ENCODE results near the gene WNK4.
"Not testable (repeated sequence)": the region's sequence is repeated elsewhere in the genome, so short reads cannot be mapped to it uniquely, and the experiment has no call there.

The WNK4 gene

DNA sequence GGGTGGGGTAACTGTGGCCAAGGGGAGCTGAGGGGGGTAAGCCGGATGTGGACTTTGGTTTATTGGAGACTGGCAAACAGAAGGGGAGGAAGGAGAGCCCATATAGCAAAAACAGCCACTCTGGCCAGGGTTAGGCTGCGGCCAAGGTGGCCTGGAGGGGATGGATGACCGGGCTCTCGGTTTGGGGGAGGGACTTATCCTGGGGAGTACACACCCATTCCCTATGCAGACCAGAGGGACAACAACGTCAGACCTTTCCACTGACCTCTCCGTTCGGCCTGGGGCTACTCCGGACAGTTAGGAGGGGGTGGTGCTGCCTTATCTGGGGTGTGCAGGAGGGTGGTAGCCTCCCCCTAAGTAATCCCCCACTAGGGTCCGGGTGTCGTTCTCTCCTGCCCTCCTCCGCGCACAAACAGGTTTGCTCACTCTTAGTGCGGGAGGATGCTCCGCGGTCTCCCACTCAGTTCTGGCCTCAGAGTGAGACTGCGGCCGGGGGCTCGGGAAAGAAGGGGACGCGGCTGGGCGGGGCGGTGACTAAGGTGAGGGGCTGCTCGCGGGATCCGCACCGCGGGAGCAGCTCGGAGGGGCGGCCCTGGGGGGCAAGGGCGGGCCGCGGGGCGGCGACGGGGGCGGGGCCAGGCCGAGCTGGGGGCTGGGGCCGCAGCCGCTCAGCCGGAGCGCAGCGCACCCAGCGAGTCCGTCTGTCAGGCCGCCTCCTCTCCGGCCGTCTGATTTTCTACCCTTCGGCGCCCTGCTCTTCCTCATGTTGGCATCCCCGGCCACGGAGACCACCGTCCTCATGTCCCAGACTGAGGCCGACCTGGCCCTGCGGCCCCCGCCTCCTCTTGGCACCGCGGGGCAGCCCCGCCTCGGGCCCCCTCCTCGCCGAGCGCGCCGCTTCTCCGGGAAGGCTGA, at the start of gene WNK4:
Gene WNK4, plus strand, starts transcription at position 675 of the 915 bp plus-strand sequence. Its CDS starts 89 bp downstream, at position 764.
- no peak for DNase-seq

DNA sequence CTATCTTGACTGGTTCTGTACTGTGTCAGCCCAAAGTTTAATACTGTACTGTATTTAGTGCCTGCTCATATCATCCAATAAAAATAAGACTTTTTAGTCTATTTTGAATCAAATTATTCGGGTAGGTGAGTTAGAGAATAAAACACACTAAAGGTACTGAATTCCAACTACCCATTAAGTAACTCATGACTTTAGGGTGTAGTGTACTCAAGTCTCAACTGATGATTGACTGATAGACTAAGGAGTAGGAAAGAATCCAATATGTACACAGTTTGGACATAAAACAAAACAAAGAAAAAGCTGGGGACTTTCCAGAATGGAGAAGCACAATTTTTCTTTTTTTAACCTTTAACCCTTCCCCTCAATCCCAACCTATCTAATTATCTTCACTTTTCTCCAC, 39.7 kb upstream of the WNK4 start:
- no peak for DNase-seq

DNA sequence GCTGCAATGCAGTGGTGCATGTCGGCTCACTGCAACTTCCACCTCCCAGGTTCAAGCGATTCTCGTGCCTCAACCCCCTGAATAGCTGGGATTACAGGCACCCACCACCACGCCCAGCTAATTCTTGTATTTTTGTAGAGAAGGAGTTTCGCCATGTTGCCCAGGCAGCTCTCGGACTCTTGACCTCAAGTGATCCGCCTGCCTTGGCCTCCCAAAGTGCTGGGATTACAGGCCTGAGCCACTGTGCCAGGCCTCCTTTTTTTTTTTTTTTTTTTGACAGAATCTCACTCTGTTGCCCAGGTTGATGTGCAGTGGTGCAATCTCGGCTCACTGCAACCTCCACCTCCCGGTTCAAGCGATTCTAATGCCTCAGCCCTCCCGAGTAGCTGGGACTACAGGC, 37.5 kb upstream of the WNK4 start:
- not testable (repeated sequence) for DNase-seq

DNA sequence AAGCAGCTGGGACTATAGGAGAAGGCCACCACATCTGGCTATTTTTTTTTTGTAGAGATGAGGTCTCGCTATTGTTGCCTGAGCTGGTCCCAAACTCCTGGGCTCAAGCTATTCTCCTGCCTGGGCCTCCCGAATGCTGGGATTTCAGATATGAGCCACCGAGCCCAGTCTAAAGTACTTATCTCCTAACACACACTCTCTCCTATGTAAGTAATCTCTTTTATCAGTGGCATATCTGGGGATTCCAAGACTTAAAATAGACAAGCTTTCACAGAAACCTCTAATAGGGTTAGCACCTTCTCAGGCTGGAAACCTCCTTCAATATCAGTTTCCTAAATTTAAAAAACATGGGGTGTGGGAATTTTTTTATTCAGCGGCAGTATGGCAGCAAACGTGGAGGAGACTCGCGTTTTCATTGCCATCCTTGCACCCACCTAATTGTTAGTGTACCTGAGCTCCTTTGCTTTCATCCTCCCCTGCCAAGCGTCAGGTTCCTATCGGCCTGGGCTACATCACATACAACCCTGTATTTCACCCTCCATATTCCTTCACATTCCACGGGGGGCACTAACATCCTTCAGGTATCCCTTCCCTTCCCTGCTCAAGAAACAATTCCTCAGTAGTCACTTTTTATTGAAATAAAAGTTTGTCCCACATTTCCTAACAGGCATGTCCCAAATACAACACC, 36.7 kb upstream of the WNK4 start:
- no peak for DNase-seq

DNA sequence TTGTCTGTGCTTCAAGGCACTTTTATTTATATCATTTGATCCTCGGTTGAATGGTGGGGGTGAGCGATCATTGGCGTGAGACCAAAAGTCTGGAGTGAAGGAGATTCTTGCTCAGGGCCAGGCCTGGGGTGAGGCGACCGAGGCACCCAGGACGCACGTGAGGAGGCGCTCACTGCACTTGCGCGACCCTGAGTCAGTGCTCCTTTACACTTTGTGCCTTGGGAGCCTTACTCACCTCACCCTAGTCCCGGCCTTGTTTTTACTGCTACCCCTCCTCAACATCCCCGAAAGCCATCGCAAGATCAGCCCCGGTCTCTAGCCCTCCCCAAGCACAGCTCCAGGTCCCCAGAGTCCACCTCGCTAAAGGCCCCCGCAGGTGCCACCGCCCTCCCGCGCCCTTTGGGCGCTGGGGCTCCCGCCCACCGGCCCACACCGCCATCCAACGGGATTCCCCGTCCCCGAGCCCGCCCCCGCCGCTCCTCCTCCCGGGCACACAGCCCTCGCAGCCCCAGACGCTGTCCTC, 36.1 kb upstream of the WNK4 start:
- DNase-seq: peak; percentile 69

DNA sequence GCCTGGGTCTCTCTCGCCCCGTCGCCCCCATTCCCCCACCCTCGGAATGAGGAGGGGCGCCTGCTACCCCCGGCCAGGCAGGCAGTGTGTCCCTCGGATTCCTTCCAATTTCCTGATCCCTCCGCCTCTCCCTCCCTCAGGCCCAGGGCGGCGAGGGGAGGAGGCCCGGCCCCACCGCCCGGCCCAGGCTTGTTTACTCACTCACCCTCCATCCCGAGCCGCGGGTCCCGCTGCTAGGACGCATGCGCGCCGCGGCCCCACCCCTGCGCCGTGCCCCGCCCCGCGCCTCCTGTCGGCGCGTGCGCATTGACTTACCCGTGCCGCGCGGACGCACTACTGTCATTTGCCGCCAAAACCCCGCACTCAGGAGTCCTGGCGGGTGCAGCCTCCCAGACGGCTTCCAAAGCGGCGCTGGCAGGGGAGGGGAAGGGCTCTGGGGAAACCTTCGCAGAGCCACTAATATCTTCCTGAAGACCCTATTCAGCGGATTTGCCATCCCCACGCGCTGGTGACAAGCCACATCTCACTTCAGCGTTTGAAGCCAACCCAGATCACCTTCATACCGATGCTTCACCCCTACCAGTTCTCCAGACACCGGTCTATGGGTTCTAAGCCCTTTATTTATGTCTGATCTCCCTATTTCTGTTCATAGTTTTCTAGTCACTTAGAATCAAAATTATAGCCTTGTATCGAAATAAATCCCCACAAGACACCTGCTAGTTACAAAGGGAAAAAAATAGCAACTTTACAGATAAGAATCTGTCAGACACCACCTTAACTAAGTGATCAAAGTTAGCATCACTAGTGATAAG, 35.4 kb upstream of the WNK4 start, which contains the start of gene EZH1:
Gene EZH1, minus strand, starts transcription at position 235 of the 812 bp plus-strand sequence. CDS start 16,099 bp downstream, outside the sequence.
- peak; percentile 90 for DNase-seq

DNA sequence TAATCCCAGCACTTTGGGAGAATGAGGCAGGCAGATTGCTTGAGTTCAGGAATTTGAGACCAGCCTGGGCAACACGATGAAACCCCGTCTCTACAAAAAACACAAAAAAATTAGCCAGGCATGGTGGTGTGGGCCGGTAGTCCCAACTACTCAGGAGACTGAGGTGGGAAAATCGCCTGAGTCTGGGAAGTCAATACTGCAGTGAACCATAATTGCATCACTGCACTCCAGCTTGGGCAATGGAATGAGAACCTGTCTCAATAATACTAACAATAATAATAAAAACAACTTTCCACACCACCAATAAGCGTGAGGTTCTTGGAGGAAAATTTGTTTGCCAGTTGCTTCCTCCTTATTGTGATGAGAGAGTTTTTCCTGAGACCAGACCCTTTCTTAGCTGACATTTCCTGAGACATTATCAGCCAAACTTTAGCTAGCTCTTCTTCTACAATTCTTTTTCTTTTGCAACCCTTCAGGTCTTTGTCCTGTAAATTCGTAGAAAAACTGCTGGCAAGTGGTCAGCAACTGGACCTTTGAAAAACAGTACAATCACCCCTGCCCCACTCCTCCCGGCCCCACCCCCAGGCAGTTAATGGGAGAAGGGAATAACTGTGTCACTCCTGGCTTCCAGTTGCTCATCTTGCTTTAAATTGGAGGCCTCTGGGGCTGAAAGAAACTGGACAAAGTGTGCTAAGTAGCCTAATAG, 32.1 kb upstream of the WNK4 start:
- no peak for DNase-seq

DNA sequence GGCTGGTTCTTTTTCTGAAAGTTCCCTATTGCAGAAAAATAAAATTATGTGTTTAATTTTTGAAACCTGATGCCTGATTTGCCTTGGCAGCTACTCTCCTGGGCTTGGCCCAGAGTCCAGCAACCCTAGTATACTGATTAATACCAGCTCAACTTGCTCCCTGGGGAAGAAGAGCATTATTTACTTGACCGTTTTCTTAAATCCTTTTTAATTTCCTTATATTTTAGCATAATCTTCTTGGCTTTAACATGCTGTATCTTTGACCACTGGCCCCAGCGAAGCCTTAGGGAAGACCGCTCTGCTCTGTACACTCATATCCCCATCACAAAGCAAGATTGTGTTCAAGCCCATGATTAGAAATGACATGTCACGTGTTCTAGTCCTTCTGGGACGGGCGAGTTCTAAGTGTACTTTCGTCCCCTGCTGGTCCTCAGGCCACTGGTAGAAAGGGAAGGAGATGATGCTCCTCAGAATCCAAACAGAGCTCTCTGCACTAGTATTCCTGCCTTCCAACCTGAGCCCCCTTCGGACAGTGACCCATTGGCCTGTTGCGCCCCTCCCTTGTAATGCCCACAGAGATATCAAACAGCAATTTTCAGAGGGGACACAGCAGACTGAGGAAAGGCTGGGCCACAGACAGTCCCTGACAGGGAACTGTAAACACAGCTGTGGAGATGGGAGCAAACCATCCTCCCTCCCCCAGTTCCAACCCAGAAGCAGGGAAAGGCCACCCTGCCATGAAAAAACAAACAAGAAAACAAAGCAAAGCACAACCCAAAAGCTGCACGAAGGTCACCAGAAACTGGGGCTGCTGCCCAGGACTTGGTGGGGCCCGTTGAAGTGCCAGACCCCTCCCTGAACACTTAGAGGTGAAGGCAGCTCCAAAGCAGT, 31.3 kb upstream of the WNK4 start:
- DNase-seq: no peak

DNA sequence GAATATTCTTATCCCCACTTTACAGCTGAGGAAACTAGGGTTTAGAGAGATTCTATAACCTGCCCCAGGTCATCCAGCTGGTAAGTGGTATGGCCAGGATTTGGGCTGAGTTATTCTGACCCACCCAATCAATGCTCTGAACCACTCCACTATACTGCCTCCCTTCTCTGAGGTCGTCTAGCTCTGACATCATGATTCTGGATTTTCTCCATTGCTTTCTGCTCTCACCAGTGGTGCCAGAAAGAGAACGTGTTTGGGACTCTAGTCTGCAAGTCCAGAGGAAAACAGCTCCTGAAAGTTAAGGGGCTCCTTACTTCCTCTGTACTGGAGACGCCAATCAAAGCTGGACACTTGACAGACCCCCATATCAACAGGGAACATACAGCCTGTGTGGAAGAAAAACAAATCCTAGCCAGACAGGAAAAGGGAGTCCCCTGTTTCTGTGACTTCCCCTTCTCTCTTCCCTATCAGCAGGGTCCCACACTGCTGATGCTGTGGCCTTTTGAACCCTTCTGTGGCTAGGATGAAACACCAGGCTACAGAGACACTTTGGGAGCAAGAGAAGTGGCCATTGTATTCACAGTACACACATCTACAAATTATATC, 29.6 kb upstream of the WNK4 start:
- no peak for DNase-seq

DNA sequence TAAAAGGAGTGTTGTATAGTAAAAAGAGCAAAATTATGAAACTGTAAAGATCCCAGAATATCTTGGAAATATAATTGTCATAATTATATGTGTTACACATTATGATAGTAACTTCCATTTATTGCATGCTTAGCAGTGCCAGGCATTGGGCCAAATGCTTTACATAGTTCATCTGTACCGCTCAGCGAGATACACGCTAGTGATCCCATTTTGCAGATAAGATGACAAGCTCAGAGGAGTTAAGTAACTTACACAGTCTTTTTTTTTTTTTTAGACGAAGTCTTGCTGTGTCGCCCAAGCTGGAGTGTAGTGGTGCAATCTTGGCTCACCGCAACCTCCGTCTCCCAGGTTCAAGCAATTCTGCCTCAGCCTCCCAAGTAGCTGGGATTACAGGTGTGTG, 28.8 kb upstream of the WNK4 start:
- DNase-seq: no peak

DNA sequence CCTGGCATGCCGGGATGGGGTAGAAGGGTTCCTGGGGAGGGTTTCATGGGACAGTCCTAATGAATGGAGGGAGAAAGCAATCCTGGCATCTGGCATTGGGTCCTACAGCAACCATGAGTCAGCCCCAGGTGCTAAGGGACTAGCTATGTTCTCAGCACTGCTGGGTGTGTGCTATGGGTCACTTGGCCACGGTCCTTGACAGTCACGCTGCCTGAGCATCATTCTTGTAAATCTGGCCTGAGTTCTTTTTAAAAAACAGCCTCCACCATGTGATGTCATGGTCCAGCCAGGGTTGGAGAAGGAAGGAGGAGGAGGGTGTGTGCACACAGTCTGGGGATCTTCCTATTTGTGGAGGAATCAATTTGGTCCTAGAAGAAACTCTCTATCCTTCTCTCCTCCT, 25.6 kb upstream of the WNK4 start:
- no peak for DNase-seq

DNA sequence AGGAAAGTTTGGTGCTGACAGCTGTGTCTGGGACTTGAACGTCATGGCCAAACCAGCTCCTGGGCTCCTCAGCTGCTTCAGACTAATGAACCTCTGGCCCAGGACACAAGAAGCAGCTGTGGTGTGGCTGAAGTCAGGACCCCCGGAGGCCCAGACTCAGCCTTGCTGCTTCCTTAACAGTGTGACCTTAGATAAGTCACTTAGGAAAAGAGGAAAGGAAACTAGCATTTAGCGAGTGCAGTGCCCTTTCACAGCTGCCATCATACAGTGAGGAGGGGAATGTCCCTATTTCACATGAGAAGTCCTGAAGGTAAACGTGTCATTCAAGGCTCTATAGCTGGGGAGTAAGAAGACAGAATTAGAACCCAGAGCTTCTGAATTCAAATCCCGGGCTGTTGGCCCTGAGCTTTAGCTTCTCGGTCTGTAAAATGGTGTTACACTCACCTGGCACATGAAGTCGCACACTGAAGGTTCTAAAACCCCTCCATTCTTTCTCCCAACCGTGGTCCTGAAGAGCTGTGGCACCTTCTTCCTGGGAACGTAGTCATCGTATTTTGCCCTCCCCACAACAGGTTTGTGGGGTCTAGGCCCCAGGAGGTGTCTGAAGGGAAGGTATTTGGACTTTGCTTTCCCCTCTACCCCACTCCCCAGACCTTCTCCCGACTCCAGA, 20.3 kb upstream of the WNK4 start:
- no peak for DNase-seq

DNA sequence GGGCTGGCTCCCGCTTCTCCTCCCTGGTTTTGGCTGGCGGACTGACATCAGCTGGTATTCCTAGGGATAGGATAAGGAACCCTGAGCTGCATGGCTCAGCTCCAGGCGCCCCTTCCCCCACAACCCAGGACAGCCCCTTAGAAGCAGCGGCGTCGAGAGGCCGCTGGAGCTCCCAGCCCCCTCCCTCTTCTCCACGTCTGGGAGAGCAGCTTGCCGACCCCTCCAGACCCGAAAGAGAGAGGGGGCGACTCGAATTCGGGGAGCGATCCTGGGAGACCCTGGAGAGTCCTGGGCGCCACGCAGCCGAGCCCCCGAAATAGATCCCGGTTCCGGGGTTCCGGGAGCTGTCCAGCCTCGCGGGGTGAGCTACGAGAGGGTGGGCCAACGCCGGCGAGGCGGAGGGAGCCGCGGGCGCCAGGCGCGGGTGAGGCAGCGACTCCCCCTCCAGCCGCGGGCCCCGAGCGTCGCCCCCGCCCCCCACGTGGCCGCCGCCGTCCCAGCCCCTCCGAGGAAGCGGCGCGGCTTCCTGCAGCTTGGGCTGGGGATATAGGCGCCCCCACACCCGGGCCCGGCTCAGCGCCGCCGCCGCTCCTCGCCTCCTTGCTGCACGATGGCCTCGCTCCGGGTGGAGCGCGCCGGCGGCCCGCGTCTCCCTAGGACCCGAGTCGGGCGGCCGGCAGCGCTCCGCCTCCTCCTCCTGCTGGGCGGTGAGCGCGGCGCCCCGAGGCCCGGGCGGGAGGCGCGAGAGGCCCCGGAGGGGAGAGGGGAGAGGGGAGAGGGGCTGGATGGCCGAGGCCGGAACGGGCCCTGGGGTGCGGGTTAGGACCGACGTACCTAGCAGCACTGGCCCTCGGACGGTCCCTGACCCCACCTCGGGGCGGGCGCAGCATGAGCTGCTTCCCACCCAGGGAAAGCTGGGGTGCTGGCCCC, 19.5 kb upstream of the WNK4 start, which contains the start of gene RAMP2:
Gene RAMP2, plus strand, starts transcription at position 576 of the 930 bp plus-strand sequence. Its CDS starts 35 bp downstream, at position 611.
- DNase-seq: no peak

DNA sequence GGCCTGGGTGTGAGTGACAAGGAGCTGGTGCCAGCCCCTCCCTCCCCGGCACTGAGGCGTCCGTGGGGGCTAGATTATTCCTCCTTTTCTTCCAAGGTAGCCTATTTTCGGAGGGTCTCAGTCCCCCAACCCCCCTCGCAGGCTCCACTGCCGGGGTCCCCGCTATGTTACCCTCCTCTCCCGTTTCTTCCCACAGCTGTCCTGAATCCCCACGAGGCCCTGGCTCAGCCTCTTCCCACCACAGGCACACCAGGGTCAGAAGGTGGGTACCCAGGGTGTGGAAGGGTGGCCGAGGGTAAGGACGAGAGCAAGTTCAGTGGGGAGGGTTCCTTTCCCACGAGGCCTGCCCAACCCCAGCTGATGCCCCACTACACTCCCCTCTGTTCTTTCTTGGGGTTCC, 18.8 kb upstream of the WNK4 start:
- DNase-seq: no peak

DNA sequence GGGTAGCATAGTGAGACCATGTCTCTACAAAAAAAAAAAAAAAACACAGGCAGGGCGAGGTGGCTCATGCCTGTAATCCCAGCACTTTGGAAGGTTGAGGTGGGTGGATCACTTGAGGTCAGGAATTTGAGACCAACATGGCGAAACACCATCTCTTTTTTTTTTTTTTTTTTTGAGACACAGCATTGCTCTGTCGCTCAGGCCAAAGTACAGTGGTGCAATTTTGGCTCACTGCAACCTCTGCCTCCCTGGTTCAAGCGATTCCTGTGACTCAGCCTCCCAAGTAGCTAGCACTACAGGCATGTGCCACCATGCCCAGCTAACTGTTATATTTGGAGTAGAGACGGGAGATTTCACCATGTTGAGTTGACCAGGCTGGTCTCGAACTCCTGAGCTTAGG, 14.3 kb upstream of the WNK4 start:
- no peak for DNase-seq

DNA sequence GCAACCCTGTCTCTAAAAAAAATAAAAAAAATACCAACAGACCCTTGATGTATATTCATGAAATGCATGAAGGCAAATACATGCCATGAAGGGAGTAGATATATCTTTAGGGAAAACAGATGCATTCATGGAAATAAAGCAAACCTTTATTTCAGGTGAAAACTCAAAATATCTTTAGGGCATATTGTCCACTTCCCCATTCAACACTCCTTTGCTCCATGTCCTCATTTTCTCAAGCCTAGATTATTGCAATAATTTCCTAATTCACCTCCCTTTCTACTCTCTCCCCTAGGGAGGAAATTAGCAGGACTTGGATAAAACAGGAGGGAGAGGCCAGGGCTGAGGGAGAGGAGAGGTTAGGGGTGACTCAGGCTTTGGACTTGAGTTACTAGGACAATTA, 12.9 kb upstream of the WNK4 start:
- DNase-seq: no peak

DNA sequence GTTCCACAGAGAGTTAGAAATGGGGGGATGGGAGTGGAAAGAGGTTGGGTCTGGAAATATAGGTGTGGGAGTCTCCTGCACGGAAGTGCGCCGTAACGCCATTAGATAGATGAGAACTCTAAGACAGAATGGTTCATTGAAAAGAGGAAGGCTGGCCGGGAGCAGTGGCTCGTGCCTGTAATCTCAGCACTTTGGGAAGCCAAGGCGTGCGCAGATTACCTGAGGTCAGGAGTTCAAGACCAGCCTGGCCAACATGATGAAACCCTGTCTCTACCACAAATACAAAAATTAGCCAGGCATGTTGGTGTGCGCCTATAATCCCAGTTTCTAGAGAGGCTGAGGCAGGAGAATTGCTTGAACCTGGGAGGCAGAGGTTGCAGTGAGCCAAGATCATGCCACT, 12.4 kb upstream of the WNK4 start:
- DNase-seq: not testable (repeated sequence)

DNA sequence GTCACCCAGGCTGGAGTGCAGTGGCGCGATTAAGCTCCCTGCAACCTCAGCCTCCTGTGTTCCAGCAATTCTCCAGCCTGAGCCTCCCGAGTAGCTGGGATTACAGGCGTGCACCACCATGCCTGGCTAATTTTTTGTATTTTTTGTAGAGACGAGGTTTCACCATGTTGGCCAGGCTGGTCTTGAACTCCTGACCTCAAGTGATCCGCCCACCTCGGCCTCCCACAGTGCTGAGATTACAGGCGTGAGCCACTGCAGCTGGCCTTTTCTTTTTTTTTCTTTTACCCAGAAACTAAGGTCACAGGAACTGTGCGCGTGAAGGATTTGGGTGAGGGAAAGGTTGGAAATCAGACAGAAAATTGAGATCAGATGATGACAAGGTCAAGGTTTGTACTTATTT, 10.4 kb upstream of the WNK4 start:
- DNase-seq: not testable (repeated sequence)

DNA sequence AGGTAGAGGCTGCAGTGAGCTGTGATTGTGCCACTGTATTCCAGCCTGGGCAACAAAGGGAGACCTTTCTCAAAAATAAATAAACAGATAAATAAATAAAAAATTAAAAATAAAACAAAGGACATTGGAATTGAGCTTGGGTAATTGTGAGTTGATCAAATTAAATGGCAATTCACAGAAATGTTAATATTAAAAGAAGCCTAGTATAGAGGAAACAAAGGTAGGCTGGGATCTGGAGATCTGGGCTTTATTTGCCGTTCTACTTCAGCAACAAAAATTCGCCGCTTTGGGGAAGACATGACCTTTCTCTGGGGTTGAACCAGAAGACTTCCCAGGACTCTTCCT, 7.5 kb upstream of the WNK4 start:
- no peak for DNase-seq
